CD14-positive monocyte (primary cell): ENCODE results near the gene SLCO3A1. TPM values are rescaled to one million over a fixed set of nuclear protein-coding genes. Genes with fewer than 3 reads are reported as not detected.

Source experiments
- DNase-seq, 3 donors: peaks; one replicate each; pipeline ENCODE4 v3.0.0-alpha.2; 2011 to 2022
- H2AFZ ChIP-seq: 2 replicates; pipeline ENCODE4 v1.6.0; 2012; ENCODE audit warnings: mild to moderate bottlenecking, low read depth, low read length, inconsistent platforms; ENCODE audit not compliant: insufficient read depth, poor library complexity, severe bottlenecking
- H3K27ac ChIP-seq, 2 donors: 1 replicate in 1 of 2; 2 replicates in 1 of 2; pipeline ENCODE4 v1.5.1; 2012 to 2013; ENCODE audit warnings: low read length in 2 of 2, control low read depth in 1 of 2, inconsistent platforms in 1 of 2, low read depth in 1 of 2, mild to moderate bottlenecking in 1 of 2
- H3K27me3 ChIP-seq, 2 donors: one replicate each; pipeline versions ENCODE4 v1.6.0 to v1.6.1; 2011 to 2013; ENCODE audit warnings: low read length in 2 of 2; ENCODE audit not compliant: control insufficient read depth in 2 of 2, insufficient read depth in 2 of 2
- H3K36me3 ChIP-seq, 2 donors: replicated peaks in 1 of 2; 1 replicate in 1 of 2; 2 replicates in 1 of 2; pipeline versions ENCODE4 v1.5.1 to v1.6.1; 2012 to 2013; ENCODE audit warnings: low read length in 2 of 2, control low read depth in 1 of 2, inconsistent platforms in 1 of 2, mild to moderate bottlenecking in 1 of 2; ENCODE audit not compliant: insufficient read depth in 2 of 2, control insufficient read depth in 1 of 2
- H3K4me1 ChIP-seq, 2 donors: 1 replicate in 1 of 2; 2 replicates in 1 of 2; pipeline versions ENCODE4 v1.5.1 to v1.6.1; 2012 to 2013; ENCODE audit warnings: low read length in 2 of 2, control low read depth in 1 of 2, inconsistent platforms in 1 of 2, mild to moderate bottlenecking in 1 of 2, moderate library complexity in 1 of 2; ENCODE audit not compliant: insufficient read depth in 2 of 2, control insufficient read depth in 1 of 2
- H3K4me2 ChIP-seq: replicated peaks from 2 replicates; pipeline ENCODE3; 2012; ENCODE audit warnings: low read length, moderate library complexity, mild to moderate bottlenecking; ENCODE audit not compliant: poor library complexity, severe bottlenecking; ENCODE audit errors: extremely low read depth
- H3K4me3 ChIP-seq, 3 experiments: fragments of 200-600 bp in 1 of 3; sonication (generic) in 1 of 3; replicated peaks in 1 of 3; 1 replicate in 2 of 3; 2 replicates in 1 of 3; pipeline ENCODE4 v1.5.1; 2011 to 2013; ENCODE audit warnings: low read length in 3 of 3, mild to moderate bottlenecking in 3 of 3, control low read depth in 2 of 3, low read depth in 2 of 3, inconsistent platforms in 1 of 3, moderate library complexity in 1 of 3
- H3K79me2 ChIP-seq: 2 replicates; pipeline ENCODE4 v1.6.0; 2012; ENCODE audit warnings: mild to moderate bottlenecking, control low read depth, inconsistent platforms, low read length, moderate library complexity; ENCODE audit not compliant: insufficient read depth
- H3K9ac ChIP-seq: 2 replicates; pipeline ENCODE4 v1.6.0; 2017; ENCODE audit warnings: low read length, mild to moderate bottlenecking; ENCODE audit not compliant: insufficient read depth, poor library complexity, severe bottlenecking
- H3K9me3 ChIP-seq, 2 donors: replicated peaks in 1 of 2; 1 replicate in 1 of 2; 2 replicates in 1 of 2; pipeline versions ENCODE4 v1.5.1 to v1.6.1; 2012 to 2013; ENCODE audit warnings: low read length in 2 of 2, control low read depth in 1 of 2; ENCODE audit not compliant: control insufficient read depth in 1 of 2, insufficient read depth in 1 of 2
- H4K20me1 ChIP-seq: 2 replicates; pipeline ENCODE4 v1.6.0; 2012; ENCODE audit warnings: mild to moderate bottlenecking, low read length, control low read depth, moderate library complexity; ENCODE audit not compliant: insufficient read depth
- H3K27ac Mint-ChIP-seq, 7 donors: one replicate each; pipeline ENCODE4 v1.8.0; 2020; ENCODE audit warnings: mild to moderate bottlenecking in 7 of 7, mixed read lengths in 7 of 7, moderate library complexity in 6 of 7, inconsistent platforms in 2 of 7
- H3K27me3 Mint-ChIP-seq, 3 donors: one replicate each; pipeline ENCODE4 v1.8.0; 2021 to 2022; ENCODE audit warnings: low read depth in 3 of 3, mild to moderate bottlenecking in 3 of 3, mixed read lengths in 3 of 3, moderate library complexity in 3 of 3, inconsistent platforms in 1 of 3
- H3K36me3 Mint-ChIP-seq, 2 donors: one replicate each; pipeline ENCODE4 v1.8.0; 2020; ENCODE audit warnings: mixed read lengths in 2 of 2, inconsistent platforms in 1 of 2, mild to moderate bottlenecking in 1 of 2
- H3K4me1 Mint-ChIP-seq: one replicate; pipeline ENCODE4 v1.8.0; 2020; ENCODE audit warnings: mild to moderate bottlenecking, mixed read lengths
- H3K4me3 Mint-ChIP-seq, 2 donors: one replicate each; pipeline ENCODE4 v1.8.0; 2020; ENCODE audit warnings: mild to moderate bottlenecking in 2 of 2, mixed read lengths in 2 of 2, moderate library complexity in 1 of 2
- H3K9me3 Mint-ChIP-seq, 7 donors: one replicate each; pipeline ENCODE4 v1.8.0; 2020 to 2022; ENCODE audit warnings: mixed read lengths in 7 of 7, mild to moderate bottlenecking in 6 of 7, moderate library complexity in 6 of 7, inconsistent platforms in 2 of 7
- WGBS: methylation state at CpG from one replicate; pipeline ENCODE4 v1.1.5; 2013; ENCODE audit warnings: missing lambda C conversion rate; ENCODE audit not compliant: insufficient coverage; 5-methylcytosine and 5-hydroxymethylcytosine counted together
- intact Hi-C, 2 donors: fragments of 100-400 bp; cut with micrococcal nuclease; formaldehyde crosslinking; loops; one replicate each; pipeline versions ENCODE4 v1.15.0 to v1.15.1; 2023
- polyA plus RNA-seq, 3 donors: library from polyadenylated mRNA; depleted of rRNA in 1 of 3; unstranded in 2 of 3; stranded (reverse) in 1 of 3; fragments of 300-500 nt in 2 of 3; fragments of >200 nt in 1 of 3; fragmentation: Illumina TruSeq in 2 of 3; gene quantifications; 1 replicate in 2 of 3; 2 replicates in 1 of 3; pipeline ENCODE4 v1.2.3, GENCODE V29; 2012 to 2021
- TF ChIP-seq, protein P1 (sequence below): fragments of 200-600 bp; IDR thresholded peaks from one replicate; pipeline ENCODE4 v1.8.0; 2022; ENCODE audit warnings: antibody characterized with exemption, mild to moderate bottlenecking

SLCO3A1 gene
- polyA plus RNA-seq, 3 donors, result 53.7 to 76.2 (median 62.8) TPM

DNA sequence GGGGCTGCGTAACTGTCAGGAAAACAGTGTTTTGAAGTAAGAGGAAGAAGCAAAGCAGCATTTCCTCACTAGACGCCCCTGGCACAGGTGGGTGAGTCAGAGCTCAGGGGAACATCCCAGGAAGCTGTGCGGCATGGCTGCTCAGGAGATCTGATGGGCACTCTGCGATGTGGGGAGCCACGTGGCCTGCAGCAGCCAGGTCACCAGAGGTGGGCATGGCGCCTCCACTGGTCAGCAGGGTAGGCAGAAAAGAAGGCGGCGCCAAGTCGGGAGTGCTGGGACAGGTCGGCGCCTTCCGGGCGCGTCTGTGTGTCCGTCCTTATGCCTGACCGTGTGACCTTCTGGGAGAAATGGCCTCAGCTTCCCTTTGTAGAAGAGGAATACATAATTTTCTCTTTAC, 290.3 kb downstream of the SLCO3A1 start:
- Histone ChIP-seq H3K36me3 (peaks cover 50 to 77% of the 10 kb centered on the region in 2 donors), H3K9ac (no peak overlapping the region), H2AFZ (no peak overlapping the region), H3K27ac (no peak overlapping the region), H3K4me1 (no peaks in the 10 kb centered on the region), H3K4me2 (no peak overlapping the region), H3K9me3 (no peaks in the 10 kb centered on the region), H3K27me3 (no peaks in the 10 kb centered on the region), H3K79me2 (no peaks in the 10 kb centered on the region), H4K20me1 (peaks cover 56% of the 10 kb centered on the region), H3K4me3 (no peak overlapping the region)
- Mint-ChIP-seq H3K27ac (no peak overlapping the region), H3K4me1 (no peaks in the 10 kb centered on the region), H3K36me3 (peaks cover 64 to 77% of the 10 kb centered on the region in 2 donors), H3K27me3 (no peaks in the 10 kb centered on the region), H3K9me3 (peaks cover 0 to 3% (median 0%) of the 10 kb centered on the region in 7 donors), H3K4me3 (no peak overlapping the region)
- no peak for DNase-seq
- intact Hi-C loops, result no loop called here
- TF ChIP-seq, protein P1, sequence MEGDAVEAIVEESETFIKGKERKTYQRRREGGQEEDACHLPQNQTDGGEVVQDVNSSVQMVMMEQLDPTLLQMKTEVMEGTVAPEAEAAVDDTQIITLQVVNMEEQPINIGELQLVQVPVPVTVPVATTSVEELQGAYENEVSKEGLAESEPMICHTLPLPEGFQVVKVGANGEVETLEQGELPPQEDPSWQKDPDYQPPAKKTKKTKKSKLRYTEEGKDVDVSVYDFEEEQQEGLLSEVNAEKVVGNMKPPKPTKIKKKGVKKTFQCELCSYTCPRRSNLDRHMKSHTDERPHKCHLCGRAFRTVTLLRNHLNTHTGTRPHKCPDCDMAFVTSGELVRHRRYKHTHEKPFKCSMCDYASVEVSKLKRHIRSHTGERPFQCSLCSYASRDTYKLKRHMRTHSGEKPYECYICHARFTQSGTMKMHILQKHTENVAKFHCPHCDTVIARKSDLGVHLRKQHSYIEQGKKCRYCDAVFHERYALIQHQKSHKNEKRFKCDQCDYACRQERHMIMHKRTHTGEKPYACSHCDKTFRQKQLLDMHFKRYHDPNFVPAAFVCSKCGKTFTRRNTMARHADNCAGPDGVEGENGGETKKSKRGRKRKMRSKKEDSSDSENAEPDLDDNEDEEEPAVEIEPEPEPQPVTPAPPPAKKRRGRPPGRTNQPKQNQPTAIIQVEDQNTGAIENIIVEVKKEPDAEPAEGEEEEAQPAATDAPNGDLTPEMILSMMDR, result no peak
- WGBS, result 93% methylated on average over 9 of the region's 16 CpGs

DNA sequence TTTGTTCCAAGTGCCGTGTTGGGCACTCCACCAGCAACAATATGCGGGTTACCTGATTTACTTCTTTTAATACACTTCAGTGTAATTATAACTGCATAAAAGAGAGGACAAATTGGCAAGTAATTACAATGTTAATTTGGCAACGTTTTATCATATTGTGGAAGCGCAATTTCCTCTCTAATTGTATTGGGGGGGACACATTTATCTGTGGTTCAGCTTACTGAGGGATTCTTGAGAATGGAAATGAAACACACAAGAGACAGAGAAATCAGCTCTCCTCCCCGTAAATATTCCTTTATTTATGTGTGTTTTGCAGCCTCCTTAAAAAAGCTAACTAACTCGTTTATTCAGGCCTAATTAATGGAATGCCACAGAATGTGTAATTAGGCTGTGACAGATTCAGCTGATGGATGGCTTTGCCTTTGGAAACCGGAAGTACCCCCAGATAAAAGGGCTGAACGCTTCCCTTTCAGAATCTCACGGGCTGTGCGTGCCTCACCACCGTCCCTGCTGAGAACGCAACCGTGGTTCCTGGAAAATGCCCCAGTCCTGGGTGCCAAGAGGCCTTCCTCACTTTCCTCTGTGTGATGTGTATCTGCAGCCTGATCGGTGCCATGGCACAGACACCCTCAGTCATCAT, 293.1 kb downstream of the SLCO3A1 start:
- Histone ChIP-seq H3K79me2 (no peaks in the 10 kb centered on the region), H3K9ac (no peak overlapping the region), H3K27me3 (no peaks in the 10 kb centered on the region), H2AFZ (no peak overlapping the region), H3K4me1 (no peaks in the 10 kb centered on the region), H4K20me1 (peaks cover 55% of the 10 kb centered on the region), H3K9me3 (no peaks in the 10 kb centered on the region), H3K27ac (no peak overlapping the region), H3K36me3 (peaks cover 70 to 96% of the 10 kb centered on the region in 2 donors), H3K4me3 (no peak overlapping the region), H3K4me2 (no peak overlapping the region)
- H3K4me1 Mint-ChIP-seq, result no peaks in the 10 kb centered on the region
- H3K9me3 Mint-ChIP-seq, result peaks cover 0 to 2% (median 0%) of the 10 kb centered on the region in 7 donors
- peak overlapping the region in 2 of 7 donors; percentile 23 to 31 for H3K27ac Mint-ChIP-seq
- intact Hi-C loops, result no loop called here
- TF ChIP-seq, protein P1, result no peak
- no peak overlapping the region for H3K4me3 Mint-ChIP-seq
- no peak for DNase-seq
- no peaks in the 10 kb centered on the region for H3K27me3 Mint-ChIP-seq
- H3K36me3 Mint-ChIP-seq, result peaks cover 86 to 95% of the 10 kb centered on the region in 2 donors
- 80% methylated on average over 9 of the region's 14 CpGs for WGBS
